K562 (cell line): Measurements from ENCODE around the gene PAFAH2. TPM values are rescaled to one million over a fixed set of nuclear protein-coding genes. Genes with fewer than 3 reads are reported as not detected.
A peak's percentile ranks its signal among the peaks of the same experiment; 100 is the strongest.

Source experiments
- AFF1 ChIP-seq, 2 experiments: fragments of 450-650 bp; IDR thresholded peaks; 2 replicates each; pipeline ENCODE4 v1.6.1; 2018; ENCODE audit warnings: mild to moderate bottlenecking in 2 of 2, low read depth in 1 of 2; ENCODE audit not compliant: partially characterized antibody in 2 of 2
- ASH1L ChIP-seq: fragments of 450-650 bp; IDR thresholded peaks from 2 replicates; pipeline ENCODE4 v1.6.1; 2018; ENCODE audit warnings: borderline replicate concordance, mild to moderate bottlenecking, low read depth; ENCODE audit not compliant: partially characterized antibody
- E2F3 ChIP-seq: fragments of 250-450 bp; sonication (Bioruptor Pico); IDR thresholded peaks from 2 replicates; pipeline ENCODE4 v1.4.0; 2020; ENCODE audit warnings: mild to moderate bottlenecking
- E4F1 ChIP-seq: fragments of 250-450 bp; sonication (Bioruptor Pico); IDR thresholded peaks from 2 replicates; pipeline ENCODE4 v1.5.0; 2021; ENCODE audit warnings: mild to moderate bottlenecking, borderline replicate concordance
- ETV5 ChIP-seq: sonication (generic); formaldehyde crosslinking; IDR thresholded peaks from 2 replicates; pipeline ENCODE4 v1.4.0; 2020; ENCODE audit warnings: low read depth, mild to moderate bottlenecking, missing genetic modification reagents
- HSF4 ChIP-seq: fragments of 250-450 bp; sonication (Bioruptor Pico); IDR thresholded peaks from 2 replicates; pipeline ENCODE4 v2.1.2; 2022; ENCODE audit warnings: mild to moderate bottlenecking, moderate library complexity, borderline replicate concordance
- MXI1 ChIP-seq: IDR thresholded peaks from 2 replicates; pipeline ENCODE4 v1.6.1; 2011; ENCODE audit warnings: low read depth, mild to moderate bottlenecking, improper control_type of control experiment, low read length
- NFE2L1 ChIP-seq: fragments of 450-650 bp; IDR thresholded peaks from 2 replicates; pipeline ENCODE4 v1.6.1; 2016; ENCODE audit warnings: missing genetic modification characterization, low read depth, mild to moderate bottlenecking, missing compliant biosample characterization, moderate library complexity, borderline replicate concordance
- RB1 ChIP-seq: fragments of 450-650 bp; IDR thresholded peaks from 2 replicates; pipeline ENCODE4 v1.6.1; 2017; ENCODE audit warnings: low read depth, mild to moderate bottlenecking
- STAG1 ChIP-seq: sonication (generic); formaldehyde crosslinking; IDR thresholded peaks from 2 replicates; pipeline ENCODE4 v1.5.0; 2020; ENCODE audit warnings: missing genetic modification reagents, borderline replicate concordance
- ZNF584 ChIP-seq: fragments of 200-800 bp; sonication (Bioruptor generic); IDR thresholded peaks from 2 replicates; pipeline ENCODE4 v1.6.1; 2016; ENCODE audit warnings: low read depth, mild to moderate bottlenecking, missing genetic modification characterization, missing compliant biosample characterization
- ZNF639 ChIP-seq, 2 experiments: fragments of 200-800 bp in 1 of 2; sonication (Bioruptor generic) in 1 of 2; sonication (generic) in 1 of 2; formaldehyde crosslinking in 1 of 2; IDR thresholded peaks in 1 of 2; conservative IDR thresholded peaks in 1 of 2; 2 replicates each; pipeline versions ENCODE4 v1.5.0 to v1.6.1; 2016 to 2020; ENCODE audit warnings: missing compliant biosample characterization in 1 of 2, missing genetic modification characterization in 1 of 2, missing genetic modification reagents in 1 of 2
- polyA plus RNA-seq, 8 experiments: library from polyadenylated mRNA; depleted of rRNA in 4 of 8; stranded (reverse) in 5 of 8; unstranded in 3 of 8; fragments of >200 nt; fragmentation: Nextera tagmentation in 2 of 8; fragmentation: Illumina TruSeq in 1 of 8; extraction: Ambion mirVana in 2 of 8; extraction: Trizol in 1 of 8; gene quantifications; 2 replicates each; pipeline versions ENCODE4 v1.2.1 to v1.2.3, GENCODE V29; 2011 to 2014; ENCODE audit warnings: inconsistent platforms in 1 of 8, missing spikeins in 1 of 8
- total RNA-seq, 7 experiments: library from RNA; depleted of rRNA in 6 of 7; stranded (reverse); fragments of >200 nt in 6 of 7; fragmentation: Illumina TruSeq in 2 of 7; extraction: Trizol in 2 of 7; gene quantifications; 2 replicates each; pipeline versions ENCODE4 v1.2.1 to v1.2.3, GENCODE V29; 2011 to 2021; ENCODE audit warnings: low replicate concordance in 1 of 7
- TF ChIP-seq, protein P1 (sequence below): fragments of 250-450 bp; sonication (Bioruptor Pico); IDR thresholded peaks from 2 replicates; pipeline ENCODE4 v1.5.0; 2020; ENCODE audit warnings: mild to moderate bottlenecking
- TF ChIP-seq, protein P2 (sequence below): fragments of 250-450 bp; sonication (Bioruptor Pico); IDR thresholded peaks from 2 replicates; pipeline ENCODE4 v1.8.0; 2021; ENCODE audit warnings: mild to moderate bottlenecking, moderate library complexity

PAFAH2 gene
- total and polyA plus RNA-seq, 9 of the 15 experiments (the other 6 are each of a cell fraction or from before 2014, with no cell fraction given), result 4.2 to 10.9 (median 6.8) TPM

GRCh38 chr1:25933479-25934365 lies 64.1 kb downstream of the PAFAH2 start (continued):
- TF ChIP-seq ZNF584 (peak; percentile 71), ZNF639 (CRISPR knock-in tag; conservative IDR thresholded peaks at IDR 0.05 in 1 of 2, IDR thresholded peaks at IDR 0.05 in 1 of 2) (no peak; a peak in 1 of 4 replicates), ETV5 (CRISPR knock-in tag) (peak; percentile 32; the same call in 1 of the 2 replicates), E4F1 (CRISPR knock-in tag) (no peak), RB1 (no peak), E2F3 (peak; percentile 30; the same call in 1 of the 2 replicates), STAG1 (no peak), HSF4 (CRISPR knock-in tag) (no peak), NFE2L1 (tag) (no peak), ASH1L (no peak), AFF1 (IDR thresholded peaks at IDR 0.05; ENCODE audit: low read depth in 1 of 2, partially characterized antibody in 2 of 2) (peak; percentile 21 to 72), MXI1 (0 out of 2 replicates have a peak, but pooled peaks have one; percentile 47)
- TF ChIP-seq, protein P1, sequence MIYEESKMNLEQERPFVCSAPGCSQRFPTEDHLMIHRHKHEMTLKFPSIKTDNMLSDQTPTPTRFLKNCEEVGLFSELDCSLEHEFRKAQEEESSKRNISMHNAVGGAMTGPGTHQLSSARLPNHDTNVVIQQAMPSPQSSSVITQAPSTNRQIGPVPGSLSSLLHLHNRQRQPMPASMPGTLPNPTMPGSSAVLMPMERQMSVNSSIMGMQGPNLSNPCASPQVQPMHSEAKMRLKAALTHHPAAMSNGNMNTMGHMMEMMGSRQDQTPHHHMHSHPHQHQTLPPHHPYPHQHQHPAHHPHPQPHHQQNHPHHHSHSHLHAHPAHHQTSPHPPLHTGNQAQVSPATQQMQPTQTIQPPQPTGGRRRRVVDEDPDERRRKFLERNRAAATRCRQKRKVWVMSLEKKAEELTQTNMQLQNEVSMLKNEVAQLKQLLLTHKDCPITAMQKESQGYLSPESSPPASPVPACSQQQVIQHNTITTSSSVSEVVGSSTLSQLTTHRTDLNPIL (CRISPR knock-in tag), result no peak
- TF ChIP-seq, protein P2, sequence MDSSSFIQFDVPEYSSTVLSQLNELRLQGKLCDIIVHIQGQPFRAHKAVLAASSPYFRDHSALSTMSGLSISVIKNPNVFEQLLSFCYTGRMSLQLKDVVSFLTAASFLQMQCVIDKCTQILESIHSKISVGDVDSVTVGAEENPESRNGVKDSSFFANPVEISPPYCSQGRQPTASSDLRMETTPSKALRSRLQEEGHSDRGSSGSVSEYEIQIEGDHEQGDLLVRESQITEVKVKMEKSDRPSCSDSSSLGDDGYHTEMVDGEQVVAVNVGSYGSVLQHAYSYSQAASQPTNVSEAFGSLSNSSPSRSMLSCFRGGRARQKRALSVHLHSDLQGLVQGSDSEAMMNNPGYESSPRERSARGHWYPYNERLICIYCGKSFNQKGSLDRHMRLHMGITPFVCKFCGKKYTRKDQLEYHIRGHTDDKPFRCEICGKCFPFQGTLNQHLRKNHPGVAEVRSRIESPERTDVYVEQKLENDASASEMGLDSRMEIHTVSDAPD (CRISPR knock-in tag), result no peak
